GM13977 (cell line): ENCODE results near the gene ADAMTSL5.
"Not testable (repeated sequence)": the region's sequence is repeated elsewhere in the genome, so short reads cannot be mapped to it uniquely, and the experiment has no call there.

Source experiments
- DNase-seq: peaks from one replicate; pipeline ENCODE4 v3.0.0; 2012; ENCODE audit warnings: low spot score
- in situ Hi-C: fragments of 300-500 bp; cut with MboI; formaldehyde crosslinking; loops from one replicate; pipeline ENCODE4 v1.12.0; 2022; ENCODE audit warnings: low sequenced_read_pairs, low pct_unique_long_range_greater_than_20kb, mixed read lengths, inconsistent platforms; ENCODE audit not compliant: unreplicated experiment
- TF ChIP-seq, protein P1 (sequence below): IDR thresholded peaks from 2 replicates; pipeline ENCODE4 v1.5.1; 2012; ENCODE audit warnings: mild to moderate bottlenecking, control low read depth; ENCODE audit not compliant: insufficient read depth; ENCODE audit errors: extremely low read depth, missing control alignments

ADAMTSL5 gene

GRCh38 chr19:1555487-1556389 lies 42.9 kb upstream of the ADAMTSL5 start:
- DNase-seq, result no peak
- TF ChIP-seq, protein P1, sequence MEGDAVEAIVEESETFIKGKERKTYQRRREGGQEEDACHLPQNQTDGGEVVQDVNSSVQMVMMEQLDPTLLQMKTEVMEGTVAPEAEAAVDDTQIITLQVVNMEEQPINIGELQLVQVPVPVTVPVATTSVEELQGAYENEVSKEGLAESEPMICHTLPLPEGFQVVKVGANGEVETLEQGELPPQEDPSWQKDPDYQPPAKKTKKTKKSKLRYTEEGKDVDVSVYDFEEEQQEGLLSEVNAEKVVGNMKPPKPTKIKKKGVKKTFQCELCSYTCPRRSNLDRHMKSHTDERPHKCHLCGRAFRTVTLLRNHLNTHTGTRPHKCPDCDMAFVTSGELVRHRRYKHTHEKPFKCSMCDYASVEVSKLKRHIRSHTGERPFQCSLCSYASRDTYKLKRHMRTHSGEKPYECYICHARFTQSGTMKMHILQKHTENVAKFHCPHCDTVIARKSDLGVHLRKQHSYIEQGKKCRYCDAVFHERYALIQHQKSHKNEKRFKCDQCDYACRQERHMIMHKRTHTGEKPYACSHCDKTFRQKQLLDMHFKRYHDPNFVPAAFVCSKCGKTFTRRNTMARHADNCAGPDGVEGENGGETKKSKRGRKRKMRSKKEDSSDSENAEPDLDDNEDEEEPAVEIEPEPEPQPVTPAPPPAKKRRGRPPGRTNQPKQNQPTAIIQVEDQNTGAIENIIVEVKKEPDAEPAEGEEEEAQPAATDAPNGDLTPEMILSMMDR, result no peak
- in situ Hi-C loops, result no loop called here

DNA sequence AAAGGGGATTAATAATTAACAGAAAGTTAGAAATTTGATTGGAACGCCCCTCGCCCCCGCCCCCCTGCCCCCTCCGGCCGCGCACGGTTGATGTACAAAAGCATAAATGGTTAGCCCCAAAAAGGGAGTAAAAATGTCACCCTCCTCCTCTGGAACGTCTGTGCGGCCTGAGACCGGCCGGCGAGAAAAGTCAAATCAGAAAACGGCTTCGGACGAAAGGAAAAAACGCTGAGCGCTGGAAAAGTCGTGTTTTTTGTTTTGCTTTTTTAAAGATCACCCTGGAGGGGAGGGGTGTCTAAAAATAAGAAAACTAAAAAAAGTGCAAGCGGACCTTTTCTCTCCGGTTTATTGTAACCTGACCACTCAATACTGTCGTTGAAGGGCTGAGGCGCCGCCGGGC lies 42.1 kb upstream of the ADAMTSL5 start:
- TF ChIP-seq, protein P1, result no peak
- DNase-seq, result no peak
- in situ Hi-C loops, result no loop called here

DNA sequence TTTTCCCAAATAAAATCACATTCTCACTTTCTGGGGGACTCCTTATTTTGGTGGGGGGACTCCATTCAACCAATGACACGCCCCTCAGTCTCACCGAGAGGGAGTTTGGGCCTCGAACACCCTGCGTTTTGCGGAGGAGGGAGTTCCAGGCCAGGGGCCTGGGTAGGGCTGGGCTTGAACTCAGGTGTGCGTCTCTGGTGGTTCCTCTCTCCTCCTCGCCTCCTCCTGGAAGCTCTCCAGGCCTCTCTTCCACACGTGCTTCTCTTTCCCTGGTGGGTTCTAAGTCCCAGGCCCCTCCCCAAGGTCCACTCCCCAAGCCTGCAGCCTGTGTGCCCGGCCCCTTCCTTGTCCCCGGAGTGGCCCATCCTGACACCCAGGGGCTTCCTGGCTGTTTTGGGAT lies 40.6 kb upstream of the ADAMTSL5 start:
- no peak for DNase-seq
- TF ChIP-seq, protein P1, result no peak
- in situ Hi-C loops, result no loop called here

DNA sequence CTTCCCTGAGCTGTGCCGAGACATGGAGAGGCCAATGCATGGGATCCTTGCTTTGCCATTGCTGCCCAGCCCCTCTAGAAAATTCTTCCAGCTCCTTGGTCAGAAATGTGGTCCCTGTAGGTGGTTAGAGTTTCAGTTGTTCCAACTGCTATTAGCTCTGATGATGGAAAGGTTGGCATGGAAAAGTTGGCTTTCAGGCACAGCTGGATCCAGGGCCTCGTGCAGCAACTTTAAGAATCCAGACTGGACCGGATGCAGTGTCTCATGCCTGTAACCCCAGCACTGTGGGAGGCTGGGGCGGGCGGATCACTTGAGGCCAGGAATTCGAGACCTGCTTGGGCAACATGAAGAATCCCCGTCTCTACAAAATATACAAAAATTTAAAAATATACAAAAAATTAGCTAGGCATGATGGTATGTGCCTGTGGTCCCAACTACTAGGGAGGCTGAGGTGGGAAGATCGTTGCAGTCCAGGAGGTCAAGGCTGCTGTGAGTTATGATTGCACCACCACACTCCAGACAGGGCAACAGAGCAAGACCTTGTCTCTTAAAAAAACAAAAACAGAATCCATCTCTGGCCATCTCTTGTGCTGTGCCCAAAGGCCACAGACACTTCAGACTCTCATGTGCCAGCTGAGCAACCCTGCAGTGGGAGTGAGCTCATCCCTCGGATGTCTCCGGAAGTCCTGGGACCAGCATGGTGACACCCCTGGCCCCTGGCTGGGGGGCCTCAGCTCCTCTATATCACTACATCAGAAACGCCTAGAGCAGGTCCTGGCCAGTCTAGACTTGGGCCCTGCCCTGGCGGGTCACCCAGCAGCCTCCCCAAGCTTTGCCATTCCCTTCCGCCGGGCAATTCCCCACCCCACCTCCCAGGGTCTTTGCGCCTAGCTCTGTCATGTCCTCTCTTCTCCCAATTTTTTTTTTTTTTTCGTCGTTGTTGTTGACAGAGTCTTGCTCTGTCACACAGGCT lies 38.5 kb upstream of the ADAMTSL5 start:
- in situ Hi-C loops, result no loop called here
- TF ChIP-seq, protein P1, result no peak
- no peak for DNase-seq

DNA sequence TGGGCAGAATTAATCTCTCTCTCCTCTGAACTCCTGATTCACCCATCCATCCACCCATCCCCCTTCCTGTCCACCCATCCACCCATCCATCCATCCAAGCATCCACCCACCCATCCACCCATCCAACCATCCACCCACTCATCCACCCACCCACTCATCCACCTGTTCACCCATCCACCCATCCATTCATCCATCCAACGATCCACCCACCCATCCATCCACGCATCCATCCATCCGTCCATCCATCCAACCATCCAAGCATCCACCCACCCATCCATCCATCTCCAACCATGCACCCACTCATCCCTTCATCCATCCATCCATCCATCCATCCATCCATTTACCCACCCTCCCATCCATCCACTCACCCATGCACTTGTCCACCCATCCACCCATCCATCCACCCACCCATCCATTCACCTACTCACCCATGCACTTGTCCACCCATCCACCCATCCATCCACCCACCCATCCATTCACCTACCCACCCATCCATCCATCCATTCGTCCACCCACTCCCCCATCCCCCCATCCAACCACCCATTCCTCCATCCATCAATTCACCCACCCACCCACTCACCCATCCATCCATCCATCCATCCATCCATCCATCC lies 36.6 kb upstream of the ADAMTSL5 start:
- TF ChIP-seq, protein P1, result no peak
- in situ Hi-C loops, result loop anchor here (10.0 kb wide), 1 partner anchor 225 kb away; no protein-coding TSS in a partner anchor
- DNase-seq, result no peak

- no peak for DNase-seq
- in situ Hi-C loops, result loop anchor here (10.0 kb wide), 1 partner anchor 234 kb away; no protein-coding TSS in a partner anchor
- TF ChIP-seq, protein P1, result no peak
Measured at GRCh38 chr19:1540365-1540925, 27.6 kb upstream of the ADAMTSL5 start.

DNA sequence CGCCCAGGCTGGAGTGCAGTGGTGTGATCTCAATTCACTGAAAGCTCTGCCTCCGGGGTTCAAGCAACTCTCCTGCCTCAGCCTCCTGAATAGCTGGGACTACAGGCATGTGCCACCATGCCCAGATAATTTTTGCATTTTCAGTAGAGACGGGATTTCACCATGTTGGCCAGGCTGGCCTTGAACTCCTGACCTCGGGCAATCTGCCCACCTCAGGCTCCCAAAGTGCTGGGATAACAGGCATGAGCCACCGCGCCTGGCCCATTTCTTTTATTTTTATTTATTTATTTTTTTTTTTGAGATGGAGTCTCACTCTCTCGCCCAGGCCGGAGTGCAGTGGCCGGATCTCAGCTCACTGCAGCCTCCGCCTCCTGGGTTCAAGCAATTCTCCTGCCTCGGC lies 26.9 kb upstream of the ADAMTSL5 start:
- in situ Hi-C loops, result loop anchor here (10.0 kb wide), 1 partner anchor 235 kb away; no protein-coding TSS in a partner anchor
- not testable (repeated sequence) for DNase-seq
